Hair follicular keratinocyte (primary cell): ENCODE results near the gene NOTCH2. TPM values are rescaled to one million over a fixed set of nuclear protein-coding genes. Genes with fewer than 3 reads are reported as not detected.

Experiments used
- total RNA-seq: library from RNA; depleted of rRNA; stranded (reverse); fragments of >200 nt; gene quantifications from 2 replicates; pipeline ENCODE4 v1.2.3, GENCODE V29; 2015

Gene NOTCH2
- total RNA-seq = 35.0 and 42.1 TPM in 2 replicates

GRCh38 chr1:120069067-120069919, at the start of gene NOTCH2:
NOTCH2 (minus strand) TSS chr1:120069662; CDS start chr1:120069406, 256 bp downstream.

GRCh38 chr1:119896303-119896702, 173.2 kb downstream of the NOTCH2 start, which contains the start of gene ADAM30:
ADAM30 (minus strand) TSS chr1:119896515; CDS start chr1:119896336, 179 bp downstream.

Other genes starting within 250 kb of the NOTCH2 start
- not detected in 2 replicates for gene ADAM30, start 173.1 kb downstream of the NOTCH2 start, total RNA-seq
- 10.6 and 10.7 TPM in 2 replicates for gene SEC22B, start 106.9 kb upstream of the NOTCH2 start, total RNA-seq